ENCODE results near the gene KRT78. TPM values are rescaled to one million over a fixed set of nuclear protein-coding genes. Genes with fewer than 3 reads are reported as not detected.

The KRT78 gene
- total and polyA plus RNA-seq, 9 of the 15 experiments (the other 6 are each of a cell fraction or from before 2014, with no cell fraction given) = not detected

- TF ChIP-seq, protein P1, sequence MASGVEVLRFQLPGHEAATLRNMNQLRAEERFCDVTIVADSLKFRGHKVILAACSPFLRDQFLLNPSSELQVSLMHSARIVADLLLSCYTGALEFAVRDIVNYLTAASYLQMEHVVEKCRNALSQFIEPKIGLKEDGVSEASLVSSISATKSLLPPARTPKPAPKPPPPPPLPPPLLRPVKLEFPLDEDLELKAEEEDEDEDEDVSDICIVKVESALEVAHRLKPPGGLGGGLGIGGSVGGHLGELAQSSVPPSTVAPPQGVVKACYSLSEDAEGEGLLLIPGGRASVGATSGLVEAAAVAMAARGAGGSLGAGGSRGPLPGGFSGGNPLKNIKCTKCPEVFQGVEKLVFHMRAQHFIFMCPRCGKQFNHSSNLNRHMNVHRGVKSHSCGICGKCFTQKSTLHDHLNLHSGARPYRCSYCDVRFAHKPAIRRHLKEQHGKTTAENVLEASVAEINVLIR (CRISPR knock-in tag; IDR thresholded peaks at IDR 0.05) = no peak
- TF ChIP-seq NFE2 (IDR thresholded peaks at IDR 0.05; ENCODE audit: low read depth) = peak; percentile 9; the same call in 1 of the 2 replicates
- TF ChIP-seq JUN (IDR thresholded peaks at IDR 0.05; ENCODE audit: borderline replicate concordance, low read depth, low read length) = 0 out of 2 replicates have a peak, but pooled peaks have one; percentile 16
- TF ChIP-seq JUN (CRISPR knock-in tag; IDR thresholded peaks at IDR 0.05; ENCODE audit: borderline replicate concordance) = no peak
- TF ChIP-seq ARID1B (IDR thresholded peaks at IDR 0.05) = peak; percentile 35; the same call in 1 of the 2 replicates
- peak; percentile 68; the same call in 1 of the 2 replicates for TF ChIP-seq ZEB2 (IDR thresholded peaks at IDR 0.05)
- TF ChIP-seq HBP1 (CRISPR knock-in tag; IDR thresholded peaks at IDR 0.05) = no peak
- no peak for TF ChIP-seq FOXA3 (CRISPR knock-in tag; conservative IDR thresholded peaks at IDR 0.05 in 1 of 2, IDR thresholded peaks at IDR 0.05 in 1 of 2)
Observed at GRCh38 chr12:52794479-52795331, 54.1 kb downstream of the KRT78 start (continued).

All from K562 (cell line).